Ovary (tissue), 3 donors: ENCODE measurements around the gene CACNA2D3.

Experiments
- CTCF ChIP-seq, 3 donors: fragments of 450-650 bp in 2 of 3; fragments of 200-600 bp in 1 of 3; IDR thresholded peaks; one replicate each; pipeline versions ENCODE4 v1.5.1 to v1.8.0; 2016 to 2022; ENCODE audit warnings: antibody characterized with exemption in 3 of 3, mild to moderate bottlenecking in 1 of 3
- POLR2A ChIP-seq: fragments of 450-650 bp; IDR thresholded peaks from one replicate; pipeline ENCODE4 v1.6.1; 2017; ENCODE audit warnings: antibody characterized with exemption, mild to moderate bottlenecking, moderate library complexity
- donor health status: DM: no; HTN: no; CAD: no.

- TF ChIP-seq CTCF (IDR thresholded peaks at IDR 0.05) (no peak), POLR2A (no peak)
Observed at GRCh38 chr3:54649551-54649950, 527.2 kb downstream of the CACNA2D3 start.
